ENCODE measurements around the gene ALDH3A1.
"Not testable (repeated sequence)": the region's sequence is repeated elsewhere in the genome, so short reads cannot be mapped to it uniquely, and the experiment has no call there.

ALDH3A1 gene

GRCh38 chr17:19747829-19748806 is at the start of gene ALDH3A1:
TSS of gene ALDH3A1 (minus strand) at chr17:19748298. CDS start at chr17:19745129, 3,169 bp downstream.
- peak in 1 of 2 donors; percentile 8 for DNase-seq

GRCh38 chr17:19796457-19796856 is 48.4 kb upstream of the ALDH3A1 start:
- no peak for DNase-seq

GRCh38 chr17:19791918-19792550 is 43.9 kb upstream of the ALDH3A1 start:
- DNase-seq: no peak

GRCh38 chr17:19787733-19788357 is 39.7 kb upstream of the ALDH3A1 start:
- no peak for DNase-seq

GRCh38 chr17:19785854-19786253 is 37.8 kb upstream of the ALDH3A1 start:
- DNase-seq: no peak

- no peak for DNase-seq
Observed at GRCh38 chr17:19781488-19782458, 33.7 kb upstream of the ALDH3A1 start.

GRCh38 chr17:19780846-19781245 is 32.7 kb upstream of the ALDH3A1 start:
- no peak for DNase-seq

GRCh38 chr17:19773534-19773933 is 25.4 kb upstream of the ALDH3A1 start:
- no peak for DNase-seq

GRCh38 chr17:19771971-19772630 is 24.0 kb upstream of the ALDH3A1 start:
- no peak for DNase-seq

- DNase-seq: no peak
Observed at GRCh38 chr17:19770985-19771735, 23.1 kb upstream of the ALDH3A1 start.

GRCh38 chr17:19769946-19770652 is 22.0 kb upstream of the ALDH3A1 start:
- no peak for DNase-seq

GRCh38 chr17:19768046-19768782 is 20.1 kb upstream of the ALDH3A1 start:
- DNase-seq: no peak

- DNase-seq: peak; percentile 55 to 64
Observed at GRCh38 chr17:19766421-19767270, 18.5 kb upstream of the ALDH3A1 start.

- no peak for DNase-seq
Observed at GRCh38 chr17:19766016-19766415, 17.9 kb upstream of the ALDH3A1 start.

- not testable (repeated sequence) for DNase-seq
Observed at GRCh38 chr17:19763991-19764390, 15.9 kb upstream of the ALDH3A1 start.

GRCh38 chr17:19763416-19763815 is 15.3 kb upstream of the ALDH3A1 start:
- DNase-seq: no peak

- peak in 1 of 2 donors; percentile 57 for DNase-seq
Observed at GRCh38 chr17:19762515-19762961, 14.4 kb upstream of the ALDH3A1 start.

GRCh38 chr17:19760746-19761145 is 12.6 kb upstream of the ALDH3A1 start:
- DNase-seq: no peak
